Fibroblast of skin of left quadriceps (primary cell): Measurements from ENCODE around the gene NMRAL1.

Source experiments
- DNase-seq, 2 experiments: peaks; one replicate each; pipeline ENCODE4 v3.0.0-alpha.2; 2013; ENCODE audit warnings: low read depth in 2 of 2

NMRAL1 gene

DNA sequence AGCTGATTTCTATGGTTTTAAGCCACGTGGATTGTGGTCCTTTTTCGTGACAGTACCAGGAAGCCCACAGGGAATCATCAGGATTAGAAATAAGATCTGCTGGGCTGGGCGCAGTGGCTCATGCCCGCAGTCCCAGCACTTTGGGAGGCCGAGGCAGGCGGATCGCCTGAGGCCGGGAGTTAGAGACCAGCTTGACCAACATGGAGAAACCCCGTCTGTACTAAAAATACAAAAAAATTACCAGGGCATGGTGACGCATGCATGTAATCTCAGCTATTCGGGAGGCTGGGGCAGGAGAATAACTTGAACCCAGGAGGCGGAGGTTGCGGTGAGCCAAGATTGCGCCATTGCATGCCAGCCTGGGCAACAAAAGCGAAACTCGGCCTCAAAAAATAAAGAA, 6.5 kb downstream of the NMRAL1 start:
- DNase-seq: no peak

DNA sequence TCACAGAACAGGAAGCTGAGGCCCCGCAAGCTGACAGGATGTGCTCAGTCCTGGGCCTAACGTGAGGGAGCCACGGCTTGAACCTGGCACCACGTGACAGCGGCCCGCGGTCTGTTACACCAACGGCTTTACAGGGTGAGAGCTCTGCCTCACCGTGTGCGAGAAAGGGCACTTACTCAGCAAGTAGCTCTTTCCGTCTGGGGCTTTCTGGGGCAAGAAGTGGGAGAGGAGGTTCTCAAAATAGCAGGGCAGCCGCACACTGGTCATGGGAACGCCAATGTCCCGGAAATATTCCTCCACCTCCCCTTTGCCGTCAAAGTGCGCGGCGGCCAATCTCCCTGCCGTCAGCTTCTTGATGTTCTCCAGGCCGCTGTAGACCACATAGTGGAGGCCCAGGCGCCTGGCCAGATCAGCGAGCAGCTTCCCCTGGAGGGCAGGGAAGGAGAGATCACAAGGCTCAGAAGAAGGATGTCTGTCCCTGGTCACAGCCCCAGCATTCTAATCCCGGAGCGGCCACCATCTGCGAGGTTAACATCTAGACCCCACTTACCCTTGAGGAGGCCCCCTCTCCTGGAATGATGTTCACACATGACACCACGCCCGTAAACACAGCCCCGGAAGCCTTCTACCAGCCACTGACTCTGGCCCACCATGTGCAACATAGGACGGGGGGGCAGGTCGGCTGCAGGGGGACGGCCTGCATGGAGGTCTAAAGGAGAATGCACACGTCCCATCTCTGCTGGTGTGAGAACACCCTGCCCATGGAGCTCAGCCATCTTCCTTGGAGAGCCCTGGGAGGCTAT, 8.2 kb downstream of the NMRAL1 start:
- no peak for DNase-seq

DNA sequence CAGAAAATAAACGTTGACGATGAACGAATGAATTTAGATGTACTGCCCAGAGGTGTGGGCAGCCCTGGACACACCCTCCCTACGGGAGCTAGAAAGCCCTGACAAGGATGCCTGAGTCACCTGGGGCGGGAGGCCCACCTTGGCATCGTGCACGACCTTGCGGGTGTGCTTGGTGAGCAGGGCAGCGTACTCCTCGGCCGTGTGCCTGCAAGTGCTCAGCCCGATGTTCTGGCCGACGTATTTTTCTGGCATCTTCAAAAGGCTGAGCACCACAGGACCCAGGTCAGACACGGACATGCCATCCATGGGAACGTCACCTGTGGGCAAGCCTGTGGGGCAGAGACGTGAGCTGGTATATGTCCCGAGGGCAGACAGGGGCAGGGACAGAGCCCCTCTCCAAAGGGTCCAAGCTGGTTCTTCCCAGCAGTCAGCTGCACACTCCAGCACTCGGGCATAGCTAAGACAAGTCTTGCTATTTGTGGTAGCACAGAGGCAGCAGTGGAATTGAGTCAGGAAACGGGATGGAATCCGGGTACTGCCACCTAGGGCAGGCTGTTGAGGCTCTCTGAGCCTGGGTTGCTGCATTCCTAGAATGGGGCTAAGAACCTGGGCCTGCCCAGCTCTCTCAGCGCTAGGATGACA, 10.8 kb downstream of the NMRAL1 start:
- no peak for DNase-seq

DNA sequence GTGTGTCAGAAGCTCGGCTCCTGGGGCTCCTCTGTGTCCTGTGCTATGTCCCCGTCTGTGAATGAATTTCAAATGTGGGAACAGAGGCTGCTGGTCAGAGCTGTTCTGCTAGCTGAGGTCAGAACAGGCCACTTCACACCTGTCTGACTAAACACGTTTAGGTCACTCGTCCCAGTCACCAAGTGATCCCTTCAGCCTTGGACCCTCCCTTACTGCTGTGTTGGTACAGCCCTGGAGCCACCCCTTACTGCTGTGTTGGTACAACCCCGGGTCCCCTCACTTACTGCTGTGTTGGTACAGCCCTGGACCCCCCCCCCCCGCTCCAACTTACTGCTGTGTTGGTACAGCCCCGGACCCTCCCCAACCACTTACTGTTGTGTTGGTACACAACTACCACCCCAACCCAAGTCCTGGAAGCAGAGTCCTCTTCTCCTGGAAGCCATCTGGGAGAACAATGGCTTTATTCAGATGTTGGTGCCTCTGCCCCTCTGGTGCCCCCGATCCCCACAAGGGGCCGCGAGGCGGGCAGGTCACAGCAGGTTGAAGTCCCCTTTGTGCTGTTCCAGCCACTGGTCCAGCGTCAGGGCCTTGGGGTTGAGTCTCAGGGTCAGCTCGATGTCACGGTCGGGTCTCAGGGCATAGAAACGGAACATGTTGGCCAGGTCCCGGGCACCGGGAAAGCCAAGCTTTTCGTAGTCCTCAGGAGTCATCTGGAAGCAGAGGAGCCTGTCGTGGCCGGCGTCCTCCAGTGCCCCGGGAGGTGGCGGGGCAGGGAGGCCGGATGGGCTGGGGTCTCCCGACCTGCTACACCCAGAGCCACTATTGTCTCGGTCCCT, 13.0 kb downstream of the NMRAL1 start:
- DNase-seq: no peak

DNA sequence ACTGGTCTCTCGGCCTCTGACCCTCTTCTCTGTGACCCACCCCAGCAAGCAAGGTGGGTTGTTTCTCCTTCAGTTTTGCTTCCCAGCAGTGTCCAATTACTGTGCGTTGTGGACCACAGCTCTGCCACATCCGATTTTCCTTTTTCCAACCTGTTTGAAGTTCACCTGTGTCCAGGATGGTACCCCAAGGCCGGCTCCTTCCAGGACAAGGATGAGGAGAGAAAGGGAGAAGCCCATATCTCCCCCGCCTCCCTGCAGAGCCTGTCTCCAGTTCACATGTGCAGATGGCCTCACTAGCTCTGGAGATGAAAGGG, 13.5 kb downstream of the NMRAL1 start:
- no peak for DNase-seq

DNA sequence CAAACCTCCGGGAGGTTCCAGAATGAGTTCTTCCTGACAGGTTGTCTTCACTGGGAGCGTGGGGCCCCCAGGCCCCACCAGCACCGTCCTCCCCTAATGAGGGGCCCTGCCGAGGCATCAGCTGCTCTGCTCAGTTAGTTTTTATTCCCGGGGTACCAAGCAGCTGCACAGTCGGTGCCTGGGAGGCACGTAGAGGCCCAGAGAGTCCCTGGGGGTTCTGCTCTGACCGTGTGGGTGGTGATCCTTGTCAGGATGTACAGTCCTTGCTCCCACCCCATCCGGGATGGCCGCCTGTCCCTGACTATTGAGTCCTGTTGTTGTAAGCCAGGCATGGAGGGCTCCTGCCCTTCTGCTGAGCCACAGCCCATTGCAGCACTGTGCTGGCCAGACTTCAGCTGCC, 18.5 kb downstream of the NMRAL1 start:
- no peak for DNase-seq

DNA sequence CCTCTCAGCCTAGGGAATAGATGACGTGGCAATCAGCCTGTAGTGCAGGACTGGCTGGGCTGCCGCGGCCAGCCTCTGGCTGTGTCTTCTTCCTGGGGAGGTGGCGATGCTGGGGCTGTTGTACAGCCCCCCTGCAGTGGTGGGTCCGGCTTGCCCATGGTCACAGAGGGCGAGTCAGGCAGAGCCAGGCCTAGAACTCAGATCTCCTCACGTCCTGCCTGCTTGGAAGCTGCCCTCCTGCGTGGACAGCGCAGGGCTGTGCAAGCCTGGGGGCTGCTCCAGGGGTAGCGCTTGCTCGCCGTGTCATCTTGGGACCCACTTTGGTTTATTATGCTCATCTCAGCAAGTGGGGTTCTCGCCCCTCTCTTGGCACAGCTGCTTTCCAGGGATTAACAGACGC, 19.3 kb downstream of the NMRAL1 start:
- no peak for DNase-seq

DNA sequence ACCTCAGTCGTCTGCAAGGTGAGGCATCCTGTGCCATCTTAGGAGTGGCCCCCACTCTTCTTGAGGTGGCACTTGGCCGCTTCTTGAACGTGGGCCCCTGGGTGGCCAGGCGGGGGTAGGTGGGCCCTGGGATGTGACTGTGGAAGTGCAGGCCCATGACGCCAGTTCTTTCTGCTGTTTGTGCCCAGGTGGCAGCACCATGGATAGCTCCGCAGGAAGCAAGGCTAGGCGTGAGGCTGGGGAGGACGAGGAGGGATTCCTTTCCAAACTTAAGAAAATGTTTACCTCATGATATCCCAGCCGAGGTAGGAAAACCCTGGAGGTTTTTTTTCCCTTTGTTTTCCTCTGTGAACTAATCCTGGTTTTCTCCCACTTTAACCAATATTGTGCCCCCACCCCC, 19.8 kb downstream of the NMRAL1 start:
- no peak for DNase-seq

DNA sequence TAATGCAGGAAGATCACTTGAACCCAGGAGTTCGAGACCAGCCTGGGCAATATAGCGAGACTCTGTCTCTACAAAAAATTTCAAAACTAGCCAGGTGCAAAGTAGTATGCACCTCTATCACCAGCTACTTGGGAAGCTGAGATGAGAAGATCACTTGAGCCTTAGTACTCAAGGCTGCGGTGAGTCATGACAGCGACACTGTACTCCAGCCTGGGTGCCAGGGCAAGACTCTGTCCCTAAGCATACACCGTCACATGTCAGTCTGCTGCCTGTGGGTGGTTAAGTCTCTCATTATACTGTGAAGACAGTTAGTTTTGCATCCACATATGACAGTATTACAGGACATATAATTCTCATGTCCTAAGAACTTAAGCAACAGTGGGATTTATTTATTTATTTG, 21.8 kb downstream of the NMRAL1 start:
- DNase-seq: no peak

DNA sequence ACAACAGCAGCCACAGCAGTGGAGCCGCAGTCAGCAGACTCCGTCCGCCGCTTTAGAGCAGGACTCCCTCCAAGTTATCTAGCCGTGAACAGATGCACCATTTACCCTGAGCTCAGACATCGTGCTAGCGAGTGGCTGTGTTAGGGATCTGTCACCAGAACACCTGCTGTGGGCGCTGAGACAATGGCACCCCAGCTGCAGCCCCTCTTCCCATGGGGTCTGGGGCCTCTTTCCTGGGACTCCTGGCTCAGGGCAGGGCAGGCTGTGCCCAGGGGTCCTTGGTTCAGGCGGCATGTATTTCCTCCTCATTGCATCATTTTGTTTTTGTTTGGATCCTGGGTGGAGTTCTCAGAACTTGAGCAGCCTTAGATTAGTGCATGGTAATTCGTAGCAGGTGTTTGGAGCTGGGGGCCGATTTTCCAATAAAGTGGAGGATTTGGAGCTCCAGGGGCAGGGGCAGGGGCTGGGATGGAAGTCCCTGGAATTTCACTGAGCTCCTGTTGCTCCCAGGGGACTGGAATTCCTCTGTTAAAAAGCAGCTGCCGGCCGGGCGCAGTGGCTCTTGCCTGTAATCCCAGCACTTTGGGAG, 23.4 kb downstream of the NMRAL1 start:
- no peak for DNase-seq

DNA sequence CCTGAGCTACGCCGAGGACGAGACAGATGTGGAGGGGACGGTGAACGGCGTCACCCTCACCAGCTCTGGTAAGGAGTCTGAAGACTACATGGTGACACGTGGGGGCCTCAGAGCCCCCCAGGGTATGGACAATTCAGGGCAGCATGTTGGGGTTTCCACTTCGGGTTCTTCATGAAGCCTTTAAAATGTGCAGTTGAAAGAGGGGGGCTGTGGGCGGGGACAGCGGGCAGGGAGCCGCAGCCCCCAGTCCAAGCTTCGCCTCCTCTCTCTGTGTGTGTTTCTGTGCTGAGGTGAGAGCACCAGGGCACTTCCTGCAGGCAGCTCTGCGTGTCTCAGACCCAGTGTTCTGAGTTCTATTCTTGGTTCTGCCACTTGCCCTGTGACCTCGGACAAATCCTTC, 24.0 kb downstream of the NMRAL1 start:
- DNase-seq: no peak

DNA sequence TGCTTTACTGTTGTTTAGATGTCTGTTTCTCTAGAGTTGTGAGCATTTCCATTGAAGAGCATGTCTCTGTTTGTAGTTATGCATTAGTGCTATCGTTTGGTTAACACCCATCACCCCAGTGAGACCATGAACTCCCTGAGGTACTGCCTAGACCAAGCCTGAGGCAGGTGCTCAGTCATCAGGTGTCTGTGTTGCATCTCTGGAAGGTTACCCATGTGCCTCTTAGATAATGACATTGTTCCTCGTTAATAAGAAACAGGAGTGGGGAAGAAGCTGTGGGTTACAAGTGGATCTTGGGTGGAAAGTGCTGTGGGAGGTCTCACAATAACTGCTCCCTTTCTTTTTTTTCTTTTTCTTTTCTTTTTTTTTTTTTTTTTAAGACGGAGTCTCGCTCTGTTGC, 30.4 kb downstream of the NMRAL1 start:
- DNase-seq: no peak

DNA sequence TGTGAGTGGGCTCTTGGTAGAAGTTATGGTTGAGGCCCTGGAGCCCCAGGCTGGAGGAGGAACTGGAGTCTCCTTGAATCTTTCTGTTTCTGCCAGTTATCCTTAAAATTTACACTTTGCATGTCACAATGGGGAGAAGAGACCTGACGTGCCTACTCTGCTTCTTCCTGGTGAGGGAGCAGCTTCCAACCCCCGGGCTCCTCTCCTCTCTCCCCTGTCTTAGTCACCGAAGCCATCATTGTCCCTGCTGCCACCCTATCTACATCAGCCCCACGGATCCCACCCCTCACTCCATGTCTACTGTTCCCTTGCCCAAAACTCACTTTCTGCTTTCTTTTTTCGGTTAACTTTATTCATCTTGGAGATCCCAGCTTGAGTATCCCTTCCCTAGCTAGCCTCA, 31.2 kb downstream of the NMRAL1 start:
- no peak for DNase-seq

DNA sequence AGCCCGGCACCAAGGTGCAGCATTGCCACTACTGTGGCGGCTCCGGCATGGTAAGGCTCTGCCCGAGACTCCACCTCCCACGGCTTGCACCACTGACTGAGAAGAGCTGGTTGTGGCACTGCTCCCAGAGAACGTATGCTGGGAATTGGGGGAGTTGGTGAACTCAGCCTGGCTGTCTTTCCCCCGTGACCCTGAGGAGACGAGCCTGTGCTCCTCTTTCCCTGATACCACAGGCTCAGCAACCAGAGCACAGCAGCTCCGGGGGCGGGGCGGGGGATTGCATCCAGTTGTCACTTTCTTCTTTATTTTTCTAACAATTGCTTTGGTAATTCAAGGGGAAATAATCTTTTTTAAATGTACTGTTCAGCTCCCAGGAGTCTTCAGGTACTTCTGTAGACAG, 32.1 kb downstream of the NMRAL1 start:
- DNase-seq: no peak

DNA sequence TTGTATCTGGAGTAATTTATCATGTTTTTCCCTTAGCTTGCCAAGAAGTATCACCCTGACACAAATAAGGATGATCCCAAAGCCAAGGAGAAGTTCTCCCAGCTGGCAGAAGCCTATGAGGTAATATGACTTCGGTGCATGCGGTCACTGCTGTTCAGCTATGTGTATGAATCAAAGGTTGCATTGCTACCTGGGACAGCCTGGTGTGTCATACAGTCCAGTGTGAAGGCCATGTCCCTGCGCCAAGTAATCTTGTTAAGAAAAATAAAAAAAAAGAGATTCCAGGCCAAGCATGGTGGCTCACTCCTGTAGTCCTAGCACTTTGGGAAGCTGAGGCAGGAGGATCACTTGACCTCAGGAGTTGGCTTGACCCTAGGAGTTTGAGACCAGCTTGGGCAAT, 37.1 kb downstream of the NMRAL1 start:
- DNase-seq: no peak

DNA sequence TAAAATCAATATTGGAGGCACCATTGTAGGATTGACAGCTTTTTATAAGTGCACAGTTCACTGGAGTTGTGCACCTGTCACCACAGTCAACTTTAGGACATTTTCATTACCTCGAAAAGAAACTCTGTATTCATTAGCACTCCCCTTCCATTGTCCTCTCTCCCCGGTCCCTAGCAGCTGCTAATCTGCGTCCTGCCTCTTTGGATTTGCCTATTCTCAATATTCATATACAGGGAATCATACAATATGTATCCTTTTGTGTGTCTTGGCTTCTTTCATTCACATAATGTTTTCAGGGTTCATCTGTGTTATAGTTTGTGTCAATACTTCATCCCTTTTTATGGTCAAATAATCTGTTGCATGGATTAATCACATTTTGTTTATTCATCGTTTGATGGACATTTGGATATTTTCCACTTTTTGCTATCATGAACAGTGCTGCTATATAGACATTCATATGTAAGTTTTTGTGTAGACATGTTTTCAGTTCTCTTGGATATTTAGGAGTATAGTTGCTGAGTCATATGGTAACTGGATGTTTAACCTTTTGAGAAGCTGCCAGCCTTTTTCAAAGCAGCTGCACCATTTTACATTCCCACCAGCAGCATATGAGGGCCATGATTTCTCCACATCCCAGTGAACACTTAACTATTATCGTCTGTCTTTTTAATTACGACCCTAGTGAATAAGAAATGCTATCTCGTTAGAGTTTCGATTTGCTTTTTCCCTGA, 38.9 kb downstream of the NMRAL1 start:
- DNase-seq: no peak

DNA sequence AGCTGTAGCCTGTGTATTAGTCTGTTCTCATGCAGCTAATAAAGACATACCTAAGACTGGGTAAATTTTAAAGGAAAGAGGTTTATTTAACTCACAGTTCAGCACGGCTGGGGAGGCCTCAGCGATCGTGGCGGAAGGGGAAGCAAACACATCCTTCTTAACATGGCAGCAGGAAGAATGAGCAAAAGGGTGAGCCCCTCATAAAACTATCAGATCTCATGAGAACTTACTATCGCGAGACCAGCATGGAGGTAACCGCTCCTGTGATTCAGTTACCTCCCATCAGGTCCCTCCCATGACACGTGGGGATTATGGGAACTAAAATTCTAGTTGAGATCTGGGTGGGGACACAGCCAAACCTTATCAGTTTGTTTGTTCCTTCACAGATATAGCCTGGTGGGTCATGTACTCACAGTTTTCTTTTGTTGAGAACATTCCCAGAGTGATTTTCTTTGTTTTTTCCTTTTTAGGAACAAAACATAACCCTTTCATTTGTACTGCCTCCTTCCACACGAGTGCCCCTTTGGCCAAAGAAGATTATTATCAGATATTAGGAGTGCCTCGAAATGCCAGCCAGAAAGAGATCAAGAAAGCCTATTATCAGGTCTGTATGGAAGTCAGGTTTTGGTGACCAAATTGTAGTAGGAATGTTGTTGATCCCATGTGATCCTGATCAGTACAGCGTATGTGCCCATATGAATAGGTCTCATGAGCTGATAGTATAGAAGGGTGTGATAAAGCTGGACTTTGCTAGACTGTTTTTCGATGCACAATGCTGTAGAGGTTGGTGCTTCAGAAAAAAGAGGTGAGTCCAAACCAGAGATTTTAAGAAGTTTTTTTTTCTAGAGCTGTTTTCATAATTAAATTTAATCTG, 40.3 kb downstream of the NMRAL1 start:
- DNase-seq: no peak

DNA sequence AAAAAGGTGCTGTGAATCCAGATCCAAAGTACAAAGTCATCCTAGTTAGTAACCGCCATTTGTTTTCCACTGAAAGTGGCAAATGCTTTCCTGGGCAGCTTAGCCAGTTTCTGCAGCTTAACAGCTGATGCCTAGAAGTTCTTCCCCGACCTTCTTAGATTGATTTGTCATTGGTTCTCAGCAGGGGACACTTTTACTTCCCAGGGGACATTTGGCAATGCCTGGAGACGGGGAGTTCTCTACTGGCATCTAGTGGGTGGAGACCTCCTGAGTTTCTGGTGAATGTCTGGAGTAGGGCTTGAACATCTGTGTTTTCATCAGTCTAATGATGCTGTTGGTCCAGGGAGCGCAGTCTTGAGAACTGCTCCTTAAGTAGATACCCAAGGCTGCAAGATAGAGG, 41.2 kb downstream of the NMRAL1 start:
- DNase-seq: no peak

DNA sequence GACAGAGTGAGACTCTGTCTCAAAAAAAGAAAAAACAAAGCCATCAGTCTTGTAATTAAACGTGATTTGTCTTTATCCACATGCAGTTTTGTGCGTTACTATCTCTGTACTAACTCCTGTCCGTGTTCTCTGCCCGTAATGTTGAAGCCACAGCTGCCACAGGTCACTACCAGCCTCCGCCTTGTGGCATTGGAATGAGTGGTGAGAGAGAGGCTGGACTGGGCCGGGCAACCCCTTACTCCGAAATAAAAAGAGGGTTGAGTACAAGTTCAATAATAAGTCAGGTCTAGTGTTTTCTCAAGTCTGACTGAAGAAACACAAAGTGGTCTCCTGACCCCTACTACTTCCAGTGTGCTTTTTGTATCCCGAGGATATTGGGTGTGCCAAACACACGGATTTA, 43.4 kb downstream of the NMRAL1 start:
- DNase-seq: no peak

DNA sequence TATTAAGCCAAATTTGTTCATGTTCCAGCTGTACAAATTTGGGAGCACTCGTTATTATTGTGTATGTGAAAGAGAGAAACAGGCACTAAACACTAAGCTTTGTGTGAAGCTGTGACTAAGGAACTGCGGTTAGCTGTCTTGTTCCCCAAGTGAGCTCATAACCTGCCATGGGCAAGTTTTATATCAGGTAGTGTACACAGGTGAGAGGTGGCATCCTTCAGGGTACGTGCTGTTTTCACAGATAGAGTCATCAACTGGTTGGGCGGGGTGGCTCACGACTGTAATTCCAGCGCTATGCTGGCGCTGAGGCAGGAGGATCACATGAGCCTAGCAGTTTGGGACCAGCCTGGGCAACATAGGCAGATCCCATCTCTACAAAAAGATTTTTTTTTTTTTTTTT, 45.9 kb downstream of the NMRAL1 start:
- no peak for DNase-seq
